Measurements from ENCODE around the gene VSTM5. TPM values are rescaled to one million over a fixed set of nuclear protein-coding genes. Genes with fewer than 3 reads are reported as not detected.

VSTM5 gene
- polyA plus RNA-seq, 1 donor (not counting 4 experiments of a cell fraction or from before 2014, with no cell fraction given), result 0.13 TPM

- DNase-seq (ENCODE audit: low read depth, low spot score) (no peak), FAIRE-seq (no peak)
- Histone ChIP-seq H3K27ac (ENCODE audit: control insufficient read depth, insufficient read depth, low read length) (no peak overlapping the region), H3K9me1 (ENCODE audit: control insufficient read depth, extremely low read depth, insufficient read depth, low read length) (no peaks in the 10 kb centered on the region), H3K27me3 (ENCODE audit: control insufficient read depth, extremely low read depth, insufficient read depth, low read length) (no peaks in the 10 kb centered on the region), H2AFZ (ENCODE audit: control insufficient read depth, low read length) (no peak overlapping the region), H3K4me2 (ENCODE audit: control insufficient read depth, extremely low read depth, insufficient read depth, low read depth, low read length) (no peak overlapping the region), H3K9me3 (ENCODE audit: control insufficient read depth, low read depth, low read length) (no peaks in the 10 kb centered on the region), H4K20me1 (ENCODE audit: control insufficient read depth, extremely low read depth, insufficient read depth, low read length) (no peaks in the 10 kb centered on the region), H3K36me3 (ENCODE audit: control insufficient read depth in 2 of 2, extremely low read depth in 1 of 2, insufficient read depth in 2 of 2, low read length in 2 of 2) (peaks cover 8 to 34% of the 10 kb centered on the region in 2 experiments), H3K4me1 (ENCODE audit: control insufficient read depth, extremely low read depth, insufficient read depth, low read length) (no peaks in the 10 kb centered on the region), H3K9ac (ENCODE audit: control insufficient read depth, extremely low read depth, insufficient read depth, low read length) (no peak overlapping the region), H3K79me2 (ENCODE audit: control insufficient read depth, insufficient read depth, low read length) (no peaks in the 10 kb centered on the region), H3K4me3 (ENCODE audit: control insufficient read depth in 2 of 3, extremely low read depth in 1 of 3, insufficient read depth in 2 of 3, low read depth in 1 of 3, low read length in 3 of 3) (no peak overlapping the region)
- dilution Hi-C loops (cut with MboI; ENCODE audit: extremely low pct_ligation_motif_present, low sequenced_read_pairs), result no loop called here
- TF ChIP-seq, protein P1, sequence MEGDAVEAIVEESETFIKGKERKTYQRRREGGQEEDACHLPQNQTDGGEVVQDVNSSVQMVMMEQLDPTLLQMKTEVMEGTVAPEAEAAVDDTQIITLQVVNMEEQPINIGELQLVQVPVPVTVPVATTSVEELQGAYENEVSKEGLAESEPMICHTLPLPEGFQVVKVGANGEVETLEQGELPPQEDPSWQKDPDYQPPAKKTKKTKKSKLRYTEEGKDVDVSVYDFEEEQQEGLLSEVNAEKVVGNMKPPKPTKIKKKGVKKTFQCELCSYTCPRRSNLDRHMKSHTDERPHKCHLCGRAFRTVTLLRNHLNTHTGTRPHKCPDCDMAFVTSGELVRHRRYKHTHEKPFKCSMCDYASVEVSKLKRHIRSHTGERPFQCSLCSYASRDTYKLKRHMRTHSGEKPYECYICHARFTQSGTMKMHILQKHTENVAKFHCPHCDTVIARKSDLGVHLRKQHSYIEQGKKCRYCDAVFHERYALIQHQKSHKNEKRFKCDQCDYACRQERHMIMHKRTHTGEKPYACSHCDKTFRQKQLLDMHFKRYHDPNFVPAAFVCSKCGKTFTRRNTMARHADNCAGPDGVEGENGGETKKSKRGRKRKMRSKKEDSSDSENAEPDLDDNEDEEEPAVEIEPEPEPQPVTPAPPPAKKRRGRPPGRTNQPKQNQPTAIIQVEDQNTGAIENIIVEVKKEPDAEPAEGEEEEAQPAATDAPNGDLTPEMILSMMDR (optimal IDR thresholded peaks at IDR 0.05 in 1 of 3, IDR thresholded peaks at IDR 0.05 in 1 of 3, conservative IDR thresholded peaks at IDR 0.05 in 1 of 3; ENCODE audit: extremely low read depth in 1 of 3, insufficient read depth in 2 of 3, low read length in 3 of 3), result no peak
- TF ChIP-seq EZH2 (IDR thresholded peaks at IDR 0.05; ENCODE audit: low read length), result no peak
Observed at GRCh38 chr11:93813974-93814373, 36.4 kb downstream of the VSTM5 start.

- H3K9ac ChIP-seq (ENCODE audit: control insufficient read depth, extremely low read depth, insufficient read depth, low read length), result no peak overlapping the region
- H2AFZ ChIP-seq (ENCODE audit: control insufficient read depth, low read length), result no peak overlapping the region
- H3K36me3 ChIP-seq (ENCODE audit: control insufficient read depth in 2 of 2, extremely low read depth in 1 of 2, insufficient read depth in 2 of 2, low read length in 2 of 2), result peaks cover 22 to 43% of the 10 kb centered on the region in 2 experiments
- dilution Hi-C loops (cut with MboI; ENCODE audit: extremely low pct_ligation_motif_present, low sequenced_read_pairs), result no loop called here
- no peak for TF ChIP-seq EZH2 (IDR thresholded peaks at IDR 0.05; ENCODE audit: low read length)
- TF ChIP-seq, protein P1 (optimal IDR thresholded peaks at IDR 0.05 in 1 of 3, IDR thresholded peaks at IDR 0.05 in 1 of 3, conservative IDR thresholded peaks at IDR 0.05 in 1 of 3; ENCODE audit: extremely low read depth in 1 of 3, insufficient read depth in 2 of 3, low read length in 3 of 3), result no peak
- no peak overlapping the region for H3K4me2 ChIP-seq (ENCODE audit: control insufficient read depth, extremely low read depth, insufficient read depth, low read depth, low read length)
- FAIRE-seq (no peak), DNase-seq (ENCODE audit: low read depth, low spot score) (no peak)
- H3K27ac ChIP-seq (ENCODE audit: control insufficient read depth, insufficient read depth, low read length), result no peak overlapping the region
- H3K9me1 ChIP-seq (ENCODE audit: control insufficient read depth, extremely low read depth, insufficient read depth, low read length), result no peaks in the 10 kb centered on the region
- peaks cover 4% of the 10 kb centered on the region for H3K79me2 ChIP-seq (ENCODE audit: control insufficient read depth, insufficient read depth, low read length)
- H3K4me1 ChIP-seq (ENCODE audit: control insufficient read depth, extremely low read depth, insufficient read depth, low read length), result no peaks in the 10 kb centered on the region
- peaks cover 3% of the 10 kb centered on the region for H4K20me1 ChIP-seq (ENCODE audit: control insufficient read depth, extremely low read depth, insufficient read depth, low read length)
- H3K27me3 ChIP-seq (ENCODE audit: control insufficient read depth, extremely low read depth, insufficient read depth, low read length), result no peaks in the 10 kb centered on the region
- no peaks in the 10 kb centered on the region for H3K9me3 ChIP-seq (ENCODE audit: control insufficient read depth, low read depth, low read length)
- no peak overlapping the region for H3K4me3 ChIP-seq (ENCODE audit: control insufficient read depth in 2 of 3, extremely low read depth in 1 of 3, insufficient read depth in 2 of 3, low read depth in 1 of 3, low read length in 3 of 3)
Observed at GRCh38 chr11:93807980-93808379, 42.4 kb downstream of the VSTM5 start.
